Mesenchymal stem cell (in vitro differentiated cells and primary cell): ENCODE results near the gene KLHL6.

Source experiments
- DNase-seq: peaks from one replicate; pipeline ENCODE4 v3.0.0-alpha.2; 2013
- H2AFZ ChIP-seq: one replicate; pipeline ENCODE4 v1.6.1; 2013; ENCODE audit warnings: low read depth, mild to moderate bottlenecking, control low read depth, inconsistent platforms, low read length, moderate library complexity
- H2AK5ac ChIP-seq: 2 replicates; pipeline ENCODE4 v1.6.1; 2013; ENCODE audit warnings: low read length, moderate library complexity, mild to moderate bottlenecking, inconsistent platforms; ENCODE audit not compliant: severe bottlenecking
- H2BK120ac ChIP-seq: one replicate; pipeline ENCODE4 v1.6.1; 2013; ENCODE audit warnings: low read depth, mild to moderate bottlenecking, inconsistent platforms, low read length, moderate library complexity
- H2BK12ac ChIP-seq, 2 experiments: one replicate each; pipeline ENCODE4 v1.6.1; 2013; ENCODE audit warnings: inconsistent platforms in 2 of 2, low read length in 2 of 2, mild to moderate bottlenecking in 2 of 2, moderate library complexity in 2 of 2, control low read depth in 1 of 2
- H2BK15ac ChIP-seq: one replicate; pipeline ENCODE4 v1.6.1; 2013; ENCODE audit warnings: mild to moderate bottlenecking, low read depth, inconsistent platforms; ENCODE audit not compliant: poor library complexity, severe bottlenecking
- H2BK5ac ChIP-seq: 2 replicates; pipeline ENCODE4 v1.6.1; 2013; ENCODE audit warnings: low read depth, mild to moderate bottlenecking, low read length, control low read depth, inconsistent platforms; ENCODE audit not compliant: poor library complexity, severe bottlenecking
- H3K14ac ChIP-seq, 2 experiments: one replicate each; pipeline ENCODE4 v1.6.1; 2013; ENCODE audit warnings: inconsistent platforms in 2 of 2, low read length in 2 of 2, control low read depth in 1 of 2, mild to moderate bottlenecking in 1 of 2, moderate library complexity in 1 of 2
- H3K18ac ChIP-seq, 2 experiments: one replicate each; pipeline ENCODE4 v1.6.1; 2013; ENCODE audit warnings: inconsistent platforms in 2 of 2, low read length in 2 of 2, control low read depth in 1 of 2, low read depth in 1 of 2, mild to moderate bottlenecking in 1 of 2
- H3K23ac ChIP-seq, 2 experiments: one replicate each; pipeline ENCODE4 v1.6.1; 2013; ENCODE audit warnings: inconsistent platforms in 2 of 2, low read length in 2 of 2, mild to moderate bottlenecking in 2 of 2, moderate library complexity in 2 of 2, control low read depth in 1 of 2
- H3K27ac ChIP-seq: 2 replicates; pipeline ENCODE4 v1.5.1; 2013; ENCODE audit warnings: mild to moderate bottlenecking, moderate library complexity, low read length, control low read depth, inconsistent platforms; ENCODE audit not compliant: poor library complexity, severe bottlenecking
- H3K27me3 ChIP-seq, 2 experiments: 2 replicates each; pipeline versions ENCODE4 v1.6.1 to v1.7.0; 2013; ENCODE audit warnings: low read length in 2 of 2, mild to moderate bottlenecking in 2 of 2, moderate library complexity in 2 of 2, control low read depth in 1 of 2, inconsistent platforms in 1 of 2; ENCODE audit not compliant: control insufficient read depth in 1 of 2, insufficient read depth in 1 of 2
- H3K36me3 ChIP-seq, 2 experiments: 2 replicates each; pipeline versions ENCODE4 v1.6.1 to v1.7.0; 2013; ENCODE audit warnings: low read length in 2 of 2, control low read depth in 1 of 2, inconsistent platforms in 1 of 2, low read depth in 1 of 2, mild to moderate bottlenecking in 1 of 2; ENCODE audit not compliant: insufficient read depth in 2 of 2, control insufficient read depth in 1 of 2
- H3K4ac ChIP-seq, 2 experiments: one replicate each; pipeline ENCODE4 v1.6.1; 2013; ENCODE audit warnings: inconsistent platforms in 2 of 2, low read length in 2 of 2, mild to moderate bottlenecking in 2 of 2, moderate library complexity in 2 of 2, control low read depth in 1 of 2, low read depth in 1 of 2
- H3K4me1 ChIP-seq: 2 replicates; pipeline ENCODE4 v1.6.1; 2013; ENCODE audit warnings: low read depth, low read length, control low read depth; ENCODE audit not compliant: control insufficient read depth, insufficient read depth
- H3K4me2 ChIP-seq: 2 replicates; pipeline ENCODE4 v1.6.1; 2013; ENCODE audit warnings: low read length, mild to moderate bottlenecking, inconsistent platforms; ENCODE audit not compliant: poor library complexity, severe bottlenecking
- H3K4me3 ChIP-seq, 2 experiments: 2 replicates each; pipeline versions ENCODE4 v1.5.1 to v1.7.0; 2013; ENCODE audit warnings: low read length in 2 of 2, mild to moderate bottlenecking in 2 of 2, control low read depth in 1 of 2, low read depth in 1 of 2; ENCODE audit not compliant: insufficient read depth in 1 of 2
- H3K79me1 ChIP-seq: replicated peaks from 2 replicates; pipeline ENCODE4 v1.6.1; 2013; ENCODE audit warnings: mild to moderate bottlenecking, control low read depth, low read length, inconsistent platforms; ENCODE audit not compliant: poor library complexity, severe bottlenecking
- H3K9ac ChIP-seq: 2 replicates; pipeline ENCODE4 v1.7.0; 2013; ENCODE audit warnings: mild to moderate bottlenecking, low read length, moderate library complexity
- H3K9me3 ChIP-seq: 2 replicates; pipeline ENCODE4 v1.7.0; 2013; ENCODE audit warnings: mild to moderate bottlenecking, low read length; ENCODE audit not compliant: control insufficient read depth
- H4K8ac ChIP-seq: one replicate; pipeline ENCODE4 v1.6.1; 2013; ENCODE audit warnings: inconsistent platforms, mild to moderate bottlenecking, low read length, moderate library complexity
- H4K91ac ChIP-seq: one replicate; pipeline ENCODE4 v1.6.1; 2013; ENCODE audit warnings: mild to moderate bottlenecking, low read length, inconsistent platforms
- WGBS: methylation state at CpG from one replicate; pipeline ENCODE4 v1.1.7; 2013; ENCODE audit warnings: mixed read lengths; 5-methylcytosine and 5-hydroxymethylcytosine counted together

Gene KLHL6

DNA sequence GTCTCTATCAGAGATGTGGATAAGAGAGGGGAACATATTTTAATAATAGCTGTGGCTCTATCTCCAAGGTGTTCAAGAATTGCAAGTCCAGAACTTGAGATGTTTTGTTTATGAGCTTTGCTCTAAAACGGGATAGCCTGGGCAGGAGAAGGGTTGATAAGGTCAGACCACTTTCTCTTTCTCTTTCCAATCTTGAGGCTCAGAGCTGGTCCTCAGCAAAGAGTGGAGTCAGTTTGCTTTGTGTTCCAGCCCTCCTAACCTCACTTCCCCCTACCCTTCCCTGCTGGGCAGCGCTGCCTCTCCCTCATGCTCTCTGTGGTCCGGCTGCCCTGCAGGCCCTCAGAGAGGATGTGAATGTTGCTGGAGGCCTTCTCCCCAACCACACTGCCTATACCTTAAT lies 13.8 kb downstream of the KLHL6 start:
- Histone ChIP-seq H2BK120ac (no peak overlapping the region), H3K36me3 (no peaks in the 10 kb centered on the region), H3K23ac (no peak overlapping the region), H3K27me3 (peaks cover 0 to 19% of the 10 kb centered on the region in 2 experiments), H3K4me2 (no peak overlapping the region), H3K18ac (no peak overlapping the region), H2BK12ac (no peak overlapping the region), H3K9ac (no peak overlapping the region), H3K4me1 (peaks cover 8% of the 10 kb centered on the region), H3K27ac (no peak overlapping the region), H3K14ac (no peak overlapping the region), H2AFZ (no peak overlapping the region), H2AK5ac (no peak overlapping the region), H3K79me1 (no peaks in the 10 kb centered on the region), H4K91ac (no peak overlapping the region), H3K9me3 (no peaks in the 10 kb centered on the region), H4K8ac (no peak overlapping the region), H3K4me3 (no peak overlapping the region), H2BK5ac (no peak overlapping the region), H2BK15ac (no peak overlapping the region), H3K4ac (no peak overlapping the region)
- WGBS: 86% methylated on average over 3 of the region's 3 CpGs
- peak; percentile 12 for DNase-seq

DNA sequence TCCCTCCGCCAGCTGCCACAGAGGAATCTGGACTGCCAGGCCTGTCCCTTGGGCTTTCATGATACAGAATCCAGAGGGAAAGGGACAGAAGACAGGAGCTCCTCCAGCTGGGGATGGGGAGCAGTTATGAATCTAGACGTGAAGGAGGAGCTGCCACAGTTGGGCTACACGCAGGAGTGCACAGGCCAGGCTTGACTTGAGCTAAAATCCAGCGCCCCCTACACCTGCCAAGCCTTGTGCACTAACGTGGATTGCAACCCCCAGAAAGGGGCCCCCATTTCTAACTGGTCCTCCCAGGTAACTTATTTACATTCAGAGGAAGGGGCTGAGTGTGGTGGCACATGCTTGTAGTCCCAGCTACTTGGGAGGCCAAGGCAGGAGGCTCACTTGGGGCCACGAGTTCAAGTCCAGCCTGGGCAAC lies 14.3 kb downstream of the KLHL6 start:
- Histone ChIP-seq H4K8ac (no peak overlapping the region), H2AK5ac (no peak overlapping the region), H3K18ac (no peak overlapping the region), H3K27me3 (peaks cover 0 to 19% of the 10 kb centered on the region in 2 experiments), H3K4me3 (no peak overlapping the region), H3K4me2 (no peak overlapping the region), H3K14ac (no peak overlapping the region), H3K27ac (no peak overlapping the region), H2BK5ac (no peak overlapping the region), H3K36me3 (no peaks in the 10 kb centered on the region), H2BK15ac (no peak overlapping the region), H3K4me1 (peaks cover 11% of the 10 kb centered on the region), H2AFZ (no peak overlapping the region), H3K4ac (no peak overlapping the region), H3K9ac (no peak overlapping the region), H2BK12ac (no peak overlapping the region), H4K91ac (no peak overlapping the region), H3K9me3 (no peaks in the 10 kb centered on the region), H3K23ac (no peak overlapping the region), H2BK120ac (no peak overlapping the region), H3K79me1 (no peaks in the 10 kb centered on the region)
- WGBS: 76% methylated on average over 4 of the region's 6 CpGs
- DNase-seq: no peak

DNA sequence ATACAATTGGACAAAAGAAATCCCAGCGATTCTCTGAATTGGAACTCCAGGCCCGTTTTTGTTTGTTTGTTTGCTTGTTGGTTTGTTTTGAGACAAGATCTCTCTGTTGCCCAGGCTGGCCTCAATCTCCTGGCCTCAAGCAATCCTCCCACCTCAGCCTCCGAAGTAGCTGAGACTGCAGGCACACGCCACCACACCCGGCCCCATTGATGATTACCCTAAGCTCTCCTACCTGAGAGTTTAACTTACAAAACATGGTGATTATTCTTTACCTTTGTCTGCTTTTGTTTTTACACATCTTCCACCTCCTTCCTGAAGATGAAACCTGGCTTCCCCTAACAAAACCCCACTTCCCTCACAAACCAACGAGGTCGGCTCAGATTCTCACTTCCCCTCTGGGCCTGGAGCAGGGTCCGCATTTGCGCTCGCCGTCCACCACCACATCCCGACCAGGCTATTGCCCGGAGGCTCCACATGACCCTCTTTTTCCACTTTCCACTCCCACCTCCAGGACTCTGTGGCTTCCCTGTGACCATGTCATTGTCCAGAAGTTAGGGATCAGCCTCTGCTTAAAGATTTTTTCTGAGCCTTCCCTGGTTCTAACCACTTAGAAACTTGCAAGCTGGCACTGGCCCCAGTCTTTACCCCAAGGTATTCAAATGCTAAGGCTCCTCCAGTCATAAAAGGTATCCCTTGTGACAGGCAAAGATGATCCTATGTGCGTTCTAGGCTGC lies 14.8 kb downstream of the KLHL6 start:
- Histone ChIP-seq H2BK12ac (no peak overlapping the region), H3K4me2 (no peak overlapping the region), H3K23ac (no peak overlapping the region), H2BK15ac (no peak overlapping the region), H2BK5ac (no peak overlapping the region), H3K36me3 (no peaks in the 10 kb centered on the region), H2AFZ (no peak overlapping the region), H2AK5ac (no peak overlapping the region), H3K4me3 (no peak overlapping the region), H2BK120ac (no peak overlapping the region), H3K4me1 (peaks cover 13% of the 10 kb centered on the region), H3K18ac (no peak overlapping the region), H4K91ac (no peak overlapping the region), H3K9ac (no peak overlapping the region), H4K8ac (no peak overlapping the region), H3K14ac (no peak overlapping the region), H3K27ac (no peak overlapping the region), H3K9me3 (no peaks in the 10 kb centered on the region), H3K4ac (no peak overlapping the region), H3K27me3 (peaks cover 0 to 19% of the 10 kb centered on the region in 2 experiments), H3K79me1 (no peaks in the 10 kb centered on the region)
- no peak for DNase-seq
- 86% methylated on average over 13 of the region's 14 CpGs for WGBS

DNA sequence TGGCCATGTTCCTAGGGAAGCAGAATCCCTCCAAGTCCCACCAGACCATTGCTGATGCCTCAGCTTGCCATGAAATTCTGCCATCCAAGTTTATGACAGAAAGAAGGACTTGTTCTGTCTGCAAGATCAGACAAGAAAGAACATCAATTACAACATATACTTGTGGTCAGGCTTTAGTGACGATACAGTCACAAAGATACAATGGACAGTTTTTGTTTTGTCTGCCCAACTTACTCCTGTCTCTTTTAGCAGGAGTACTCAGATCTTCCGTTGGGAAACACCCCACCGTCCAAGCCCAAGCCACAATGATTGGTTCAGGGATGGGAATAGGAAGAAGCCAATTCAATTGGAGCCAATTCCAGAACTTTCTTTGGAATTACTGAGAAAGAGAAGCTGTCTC lies 15.7 kb downstream of the KLHL6 start:
- no peak overlapping the region for H3K4me2 ChIP-seq
- WGBS: 85% methylated on average over 3 of the region's 3 CpGs

More for the DNA sequence above, 15.7 kb downstream of the KLHL6 start:
- no peak overlapping the region for H3K9ac ChIP-seq
- H2BK15ac ChIP-seq: no peak overlapping the region
- no peak overlapping the region for H3K4me3 ChIP-seq
- no peak overlapping the region for H3K23ac ChIP-seq
- H3K9me3 ChIP-seq: no peaks in the 10 kb centered on the region
- H4K91ac ChIP-seq: no peak overlapping the region
- no peak overlapping the region for H2AK5ac ChIP-seq
- peaks cover 0 to 14% of the 10 kb centered on the region in 2 experiments for H3K27me3 ChIP-seq
- no peak overlapping the region for H4K8ac ChIP-seq
- H2BK120ac ChIP-seq: no peak overlapping the region
- peaks cover 13% of the 10 kb centered on the region for H3K4me1 ChIP-seq
- no peak overlapping the region for H3K4ac ChIP-seq
- H2BK12ac ChIP-seq: no peak overlapping the region
- H3K27ac ChIP-seq: no peak overlapping the region
- no peaks in the 10 kb centered on the region for H3K36me3 ChIP-seq
- no peak for DNase-seq
- no peak overlapping the region for H2AFZ ChIP-seq
- H2BK5ac ChIP-seq: no peak overlapping the region
- H3K14ac ChIP-seq: no peak overlapping the region
- no peak overlapping the region for H3K18ac ChIP-seq
- no peaks in the 10 kb centered on the region for H3K79me1 ChIP-seq
